AG08395 (cell line): ENCODE data around the gene UGT1A10.
"Not testable (repeated sequence)": the region's sequence is repeated elsewhere in the genome, so short reads cannot be mapped to it uniquely, and the experiment has no call there.

Experiments
- DNase-seq: peaks from one replicate; pipeline ENCODE4 v3.0.0; 2012; ENCODE audit warnings: mixed read lengths, low spot score

Gene UGT1A10

DNA sequence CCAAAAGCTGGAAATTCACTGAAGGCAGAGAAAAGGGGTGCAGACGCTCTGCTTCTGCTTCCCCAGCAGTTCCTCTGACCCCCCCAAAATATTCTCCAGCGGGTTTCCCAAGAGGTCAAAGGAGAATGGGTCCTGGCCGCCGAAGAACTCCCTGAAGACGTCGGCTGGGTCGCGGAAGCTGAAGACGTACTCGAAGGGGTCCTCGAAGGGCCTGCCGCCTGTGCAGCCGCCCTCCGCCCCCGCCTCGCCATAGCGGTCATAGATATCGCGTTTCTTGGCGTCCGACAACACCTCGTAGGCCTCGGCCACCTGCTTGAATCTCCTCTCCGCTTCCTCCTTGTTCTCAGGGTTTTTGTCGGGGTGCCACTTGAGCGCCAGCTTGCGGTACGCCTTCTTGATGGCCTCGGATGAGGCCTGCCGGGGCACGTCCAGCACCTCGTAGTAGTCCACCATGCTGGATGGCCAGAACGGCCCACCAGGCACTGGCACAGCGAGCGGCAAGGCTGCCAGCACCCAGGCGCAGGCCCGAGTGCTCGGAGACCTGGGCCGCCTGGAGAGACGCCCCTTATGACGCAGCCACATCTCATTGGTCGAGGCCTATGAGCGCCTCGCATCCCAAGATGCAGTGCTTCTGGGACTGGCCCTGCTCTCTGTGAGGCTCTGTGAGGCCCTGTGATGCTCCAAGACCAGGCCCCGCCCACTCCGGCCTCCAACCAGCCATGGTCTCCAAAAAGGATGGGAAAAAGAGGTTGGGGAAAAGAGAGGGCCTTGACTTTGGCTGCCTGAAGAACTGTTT, 107.4 kb downstream of the UGT1A10 start:
- DNase-seq = no peak

DNA sequence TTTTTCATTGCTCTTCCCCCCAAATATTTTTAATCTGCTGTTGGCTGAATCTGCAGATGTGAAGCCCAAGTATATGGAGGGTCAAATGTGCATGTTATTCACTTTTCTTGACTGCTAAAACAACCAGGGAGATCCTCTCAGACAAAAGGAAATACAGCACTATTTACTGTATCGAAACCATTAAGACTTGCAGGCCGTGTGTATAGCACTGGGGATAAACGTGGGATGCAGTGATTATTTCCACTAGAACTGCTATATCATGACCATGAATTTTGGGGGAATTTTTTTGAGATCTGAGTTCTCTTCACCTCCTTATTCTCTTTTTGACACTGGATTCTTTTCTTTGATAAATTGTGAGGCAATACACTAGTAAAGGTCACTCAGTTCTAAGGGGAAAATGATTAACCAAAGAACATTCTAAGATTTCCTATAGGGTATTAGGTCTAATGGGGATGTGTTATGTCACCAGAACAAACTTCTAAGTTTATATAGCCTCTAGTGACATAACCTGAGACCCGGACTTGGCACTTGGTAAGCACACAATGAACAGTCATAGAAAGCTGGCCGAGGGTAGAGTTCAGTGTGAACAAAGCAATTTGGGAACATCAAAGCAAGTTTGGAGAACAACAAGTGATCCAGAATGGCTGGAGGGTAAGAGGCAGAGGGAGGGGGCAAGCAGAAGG, 109.0 kb downstream of the UGT1A10 start:
- no peak for DNase-seq

DNA sequence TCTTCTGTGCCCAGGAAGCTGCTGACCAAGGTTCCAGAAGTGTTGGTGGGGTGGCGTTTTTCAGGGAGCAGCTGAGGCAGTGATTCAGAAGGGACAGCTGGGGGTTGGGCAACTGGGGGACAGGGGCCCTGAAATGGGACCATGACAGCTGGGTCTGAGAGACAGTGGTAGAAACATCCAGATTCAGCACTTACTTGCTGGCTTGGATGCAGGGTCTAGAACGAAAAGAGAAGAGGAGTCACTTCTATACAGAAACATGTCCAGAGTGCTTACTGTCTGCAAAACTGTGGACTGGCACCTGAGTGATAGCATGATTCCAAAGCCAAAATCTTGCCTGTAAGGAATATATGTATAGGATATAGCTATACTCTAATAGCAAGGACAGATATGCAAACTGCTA, 109.6 kb downstream of the UGT1A10 start:
- DNase-seq = not testable (repeated sequence)

DNA sequence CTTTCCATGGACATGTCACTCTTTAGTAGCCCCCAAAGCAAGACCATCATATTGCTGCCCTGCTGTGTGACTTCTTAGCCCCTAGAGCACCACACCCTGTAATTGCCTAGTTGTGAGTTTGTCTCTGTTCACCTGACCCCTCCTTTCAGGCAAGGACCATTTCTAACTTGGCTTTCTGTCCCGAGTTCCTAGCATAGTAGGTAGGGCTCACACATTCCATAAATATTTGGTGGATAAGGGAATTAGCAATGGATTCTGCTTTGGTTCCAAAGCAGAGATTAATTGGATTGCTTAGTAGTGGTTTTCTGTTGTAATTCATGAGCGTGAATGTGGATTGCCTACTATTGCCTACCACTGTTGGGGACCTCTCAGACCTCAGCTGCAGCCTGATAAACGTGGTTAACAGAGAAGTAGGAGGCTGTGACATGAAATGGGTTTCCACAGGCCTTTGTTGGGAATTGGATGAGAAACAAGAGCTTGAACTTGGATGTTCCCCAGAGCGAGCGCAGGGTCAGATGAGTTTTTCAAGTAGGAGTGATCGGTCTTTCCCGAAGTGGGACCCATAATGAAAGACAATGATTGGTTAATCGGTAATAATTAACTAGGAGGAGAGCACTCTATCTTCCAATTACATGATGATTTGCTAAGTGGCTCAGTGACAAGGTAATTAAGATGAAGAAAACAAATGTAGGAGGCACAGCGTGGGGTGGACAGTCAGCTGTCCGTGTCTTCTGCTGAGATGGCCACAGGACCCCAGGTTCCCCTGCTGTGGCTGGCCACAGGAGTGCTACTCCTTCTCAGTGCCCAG, 110.4 kb downstream of the UGT1A10 start:
- no peak for DNase-seq

DNA sequence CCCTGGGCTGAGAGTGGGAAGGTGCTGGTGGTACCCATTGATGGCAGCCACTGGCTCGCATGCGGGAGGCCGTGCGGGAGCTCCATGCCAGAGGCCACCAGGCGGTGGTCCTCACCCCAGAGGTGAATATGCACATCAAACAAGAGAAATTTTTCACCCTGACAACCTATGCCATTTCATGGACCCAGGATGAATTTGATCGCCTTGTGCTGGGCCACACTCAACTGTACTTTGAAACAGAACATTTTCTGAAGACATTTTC, 111.0 kb downstream of the UGT1A10 start:
- DNase-seq = no peak

DNA sequence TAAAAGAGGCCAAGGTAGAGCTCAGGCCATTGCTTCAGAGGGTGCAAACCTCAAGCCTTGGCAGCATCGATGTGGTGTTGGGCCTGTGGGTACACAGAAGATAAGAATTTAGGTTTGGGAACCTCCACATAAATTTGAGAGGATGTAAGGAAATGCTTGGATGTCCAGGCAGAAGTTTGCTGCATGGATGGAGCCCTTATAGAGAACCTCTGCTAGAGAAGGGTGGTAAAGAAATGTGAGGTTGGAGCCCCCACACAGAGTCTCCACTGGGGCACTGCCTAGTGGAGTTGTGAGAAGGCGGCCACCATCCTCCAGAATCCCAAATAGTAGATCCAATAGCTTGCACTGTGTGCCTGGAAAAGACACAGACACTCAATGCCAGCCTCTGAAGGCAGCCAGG, 114.4 kb downstream of the UGT1A10 start:
- not testable (repeated sequence) for DNase-seq

DNA sequence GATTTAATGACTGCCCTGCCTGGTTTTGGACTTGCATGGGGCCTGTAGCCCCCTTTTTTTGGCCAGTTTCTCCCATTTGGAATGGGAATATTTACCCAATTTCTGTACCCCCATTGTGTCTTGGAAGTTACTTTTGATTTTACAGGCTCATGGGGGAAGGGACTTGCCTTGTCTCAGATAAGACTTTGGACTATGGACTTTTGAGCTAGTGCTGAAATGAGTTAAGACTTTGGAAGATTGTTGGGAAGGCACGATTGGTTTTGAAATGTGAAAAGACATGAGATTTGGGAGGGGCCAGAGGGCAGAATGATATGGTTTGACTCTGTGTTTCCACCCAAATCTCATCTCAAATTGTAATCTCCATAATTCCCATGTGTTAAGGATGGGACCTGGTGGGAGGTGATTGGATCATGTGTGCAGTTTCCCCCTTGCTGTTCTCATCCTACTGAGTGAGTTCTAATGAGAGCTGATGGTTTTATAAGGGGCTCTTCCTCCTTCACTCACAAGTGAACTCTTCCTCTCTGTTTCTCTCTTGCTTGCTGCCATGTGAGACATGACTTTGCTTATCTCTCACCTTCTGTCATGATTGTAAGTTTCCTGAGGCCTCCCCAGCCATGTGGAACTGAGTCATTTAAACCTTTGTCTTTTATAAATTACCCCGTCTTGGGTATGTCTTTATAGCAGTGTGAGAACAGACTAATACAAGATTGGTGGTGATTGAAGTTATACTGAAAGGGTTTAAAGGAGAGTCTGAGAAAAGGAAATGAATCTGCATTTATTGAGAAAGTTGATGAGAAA, 115.2 kb downstream of the UGT1A10 start:
- DNase-seq = not testable (repeated sequence)

DNA sequence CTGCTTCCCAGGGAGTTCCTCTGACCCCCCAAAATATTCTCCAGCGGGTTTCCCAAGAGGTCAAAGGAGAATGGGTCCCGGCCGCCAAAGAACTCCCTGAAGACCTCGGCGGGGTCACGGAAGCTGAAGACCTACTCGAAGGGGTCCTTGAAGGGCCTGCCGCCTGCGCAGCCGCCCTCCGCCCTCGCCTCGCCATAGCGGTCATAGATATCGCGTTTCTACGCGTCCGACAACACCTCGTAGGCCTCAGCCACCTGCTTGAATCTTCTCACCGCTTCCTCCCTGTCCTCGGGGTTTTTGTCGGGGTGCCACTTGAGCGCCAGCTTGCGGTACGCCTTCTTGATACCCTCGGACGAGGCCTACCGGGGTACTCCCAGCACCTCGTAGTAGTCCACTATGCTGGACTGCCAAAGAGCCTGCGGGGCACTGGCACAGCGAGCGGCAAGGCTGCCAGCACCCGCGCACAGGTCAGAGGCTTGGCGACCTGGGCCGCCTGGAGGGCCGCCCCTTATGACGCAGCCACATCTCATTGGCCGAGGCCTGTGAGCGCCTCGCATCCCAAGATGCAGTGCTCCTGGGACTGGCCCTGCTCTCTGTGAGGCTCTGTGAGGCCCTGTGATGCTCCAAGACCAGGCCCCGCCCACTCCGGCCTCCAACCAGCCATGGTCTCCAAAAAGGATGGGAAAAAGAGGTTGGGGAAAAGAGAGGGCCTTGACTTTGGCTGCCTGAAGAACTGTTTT, 118.8 kb downstream of the UGT1A10 start:
- no peak for DNase-seq

DNA sequence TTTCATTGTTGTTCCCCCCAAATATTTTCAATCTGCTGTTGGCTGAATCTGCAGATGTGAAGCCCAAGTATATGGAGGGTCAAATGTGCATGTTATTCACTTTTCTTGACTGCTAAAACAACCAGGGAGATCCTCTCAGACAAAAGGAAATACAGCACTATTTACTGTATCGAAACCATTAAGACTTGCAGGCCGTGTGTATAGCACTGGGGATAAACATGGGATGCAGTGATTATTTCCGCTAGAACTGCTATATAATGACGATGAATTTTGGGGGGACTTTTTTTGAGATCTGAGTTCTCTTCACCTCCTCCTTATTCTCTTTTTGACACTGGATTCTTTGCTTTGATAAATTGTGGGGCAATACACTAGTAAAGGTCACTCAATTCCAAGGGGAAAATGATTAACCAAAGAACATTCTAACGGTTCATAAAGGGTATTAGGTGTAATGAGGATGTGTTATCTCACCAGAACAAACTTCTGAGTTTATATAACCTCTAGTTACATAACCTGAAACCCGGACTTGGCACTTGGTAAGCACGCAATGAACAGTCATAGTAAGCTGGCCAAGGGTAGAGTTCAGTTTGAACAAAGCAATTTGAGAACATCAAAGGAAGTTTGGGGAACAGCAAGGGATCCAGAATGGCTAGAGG, 120.3 kb downstream of the UGT1A10 start:
- no peak for DNase-seq

DNA sequence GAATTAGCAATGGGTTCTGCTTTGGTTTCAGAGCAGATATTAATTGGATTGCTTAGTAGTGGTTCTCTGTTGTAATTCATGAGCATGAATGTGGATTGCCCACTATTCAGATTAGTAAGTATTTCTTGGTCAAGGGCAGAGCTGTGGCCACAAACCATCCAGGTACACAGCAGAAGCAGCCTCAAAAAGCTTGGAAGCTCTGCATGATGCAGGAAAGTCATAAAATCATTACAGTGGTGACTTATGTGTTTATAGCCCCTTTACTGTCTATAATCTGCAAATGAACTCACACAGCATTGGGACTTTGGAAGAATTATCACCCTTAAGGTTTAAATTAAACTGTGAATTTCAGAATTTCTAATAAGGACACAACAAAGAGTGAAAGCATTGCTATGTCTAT, 121.9 kb downstream of the UGT1A10 start:
- DNase-seq = no peak

DNA sequence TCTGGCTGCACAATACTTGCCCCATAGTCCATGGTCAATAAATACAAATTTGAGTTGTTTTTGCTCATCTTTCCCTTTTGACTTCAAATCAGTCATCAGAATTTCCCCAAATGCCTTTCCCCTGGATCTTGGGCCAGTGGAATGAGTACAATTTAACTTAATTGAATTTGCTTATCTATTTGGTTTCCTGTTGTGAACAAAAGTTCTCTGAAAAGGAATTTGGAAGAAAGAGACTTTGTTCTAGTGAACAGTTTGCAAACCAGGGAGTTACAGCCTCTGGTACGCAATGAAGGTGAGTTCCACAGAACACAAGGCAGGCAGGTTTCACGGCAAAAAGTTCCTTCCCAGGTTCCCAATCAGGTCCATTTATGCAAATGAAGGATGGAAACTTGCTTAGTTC, 122.6 kb downstream of the UGT1A10 start:
- no peak for DNase-seq

DNA sequence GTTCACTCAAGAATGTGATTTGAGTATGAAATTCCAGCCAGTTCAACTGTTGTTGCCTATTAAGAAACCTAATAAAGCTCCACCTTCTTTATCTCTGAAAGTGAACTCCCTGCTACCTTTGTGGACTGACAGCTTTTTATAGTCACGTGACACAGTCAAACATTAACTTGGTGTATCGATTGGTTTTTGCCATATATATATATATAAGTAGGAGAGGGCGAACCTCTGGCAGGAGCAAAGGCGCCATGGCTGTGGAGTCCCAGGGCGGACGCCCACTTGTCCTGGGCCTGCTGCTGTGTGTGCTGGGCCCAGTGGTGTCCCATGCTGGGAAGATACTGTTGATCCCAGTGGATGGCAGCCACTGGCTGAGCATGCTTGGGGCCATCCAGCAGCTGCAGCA, 123.8 kb downstream of the UGT1A10 start, which contains the start of gene UGT1A1:
Gene UGT1A1 (plus strand): TSS at position 228 of the 400 bp plus-strand sequence. CDS start 18 bp downstream, at position 246.
- no peak for DNase-seq

DNA sequence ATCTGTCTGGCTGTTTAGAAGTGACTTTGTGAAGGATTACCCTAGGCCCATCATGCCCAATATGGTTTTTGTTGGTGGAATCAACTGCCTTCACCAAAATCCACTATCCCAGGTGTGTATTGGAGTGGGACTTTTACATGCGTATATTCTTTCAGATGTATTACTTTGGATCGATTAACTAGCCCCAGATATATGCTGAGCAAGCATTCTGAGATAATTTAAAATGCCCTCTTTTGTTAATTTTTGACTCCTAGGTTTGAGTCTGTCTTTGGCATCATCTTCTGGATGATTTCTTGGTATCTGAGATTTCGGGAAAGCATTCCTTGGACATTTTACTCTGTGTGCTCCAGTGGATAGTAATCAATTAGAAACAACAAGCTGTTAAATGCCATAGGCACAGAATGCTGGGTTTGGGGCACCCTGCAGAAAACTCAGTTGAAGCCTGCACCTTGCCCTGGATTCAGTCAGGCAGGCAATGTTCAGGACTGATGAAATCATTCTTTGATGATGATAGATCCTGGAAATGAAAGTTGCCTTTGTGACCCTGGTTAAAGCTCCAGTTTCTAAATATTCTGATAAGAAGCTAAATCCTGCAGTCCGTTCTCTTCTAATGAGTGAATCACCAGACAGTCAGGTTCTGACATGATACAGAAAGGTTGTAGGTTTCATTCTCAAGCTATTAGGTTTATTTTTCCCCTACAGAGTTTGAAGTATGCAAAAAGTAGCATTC, 125.0 kb downstream of the UGT1A10 start:
- no peak for DNase-seq

DNA sequence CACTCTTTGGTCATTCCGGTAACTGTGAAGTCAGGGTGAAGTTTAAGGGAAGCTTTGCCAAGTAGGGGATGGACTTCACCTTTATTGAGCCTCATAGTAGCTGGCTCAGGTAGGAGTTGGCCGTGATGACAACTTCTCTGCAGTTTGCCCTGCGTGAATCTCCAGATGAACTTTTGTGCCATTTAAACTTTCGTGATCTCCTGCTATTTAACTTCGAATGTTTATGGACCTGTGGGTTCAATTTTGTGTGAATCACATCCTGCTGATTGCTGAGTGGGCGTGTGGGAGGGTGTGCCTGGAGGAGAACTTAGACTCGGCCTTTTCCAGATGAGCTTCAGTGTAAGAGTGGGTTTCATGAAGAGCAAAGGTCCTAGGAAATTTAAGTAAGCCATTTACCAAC, 128.0 kb downstream of the UGT1A10 start:
- peak; percentile 18 for DNase-seq

DNA sequence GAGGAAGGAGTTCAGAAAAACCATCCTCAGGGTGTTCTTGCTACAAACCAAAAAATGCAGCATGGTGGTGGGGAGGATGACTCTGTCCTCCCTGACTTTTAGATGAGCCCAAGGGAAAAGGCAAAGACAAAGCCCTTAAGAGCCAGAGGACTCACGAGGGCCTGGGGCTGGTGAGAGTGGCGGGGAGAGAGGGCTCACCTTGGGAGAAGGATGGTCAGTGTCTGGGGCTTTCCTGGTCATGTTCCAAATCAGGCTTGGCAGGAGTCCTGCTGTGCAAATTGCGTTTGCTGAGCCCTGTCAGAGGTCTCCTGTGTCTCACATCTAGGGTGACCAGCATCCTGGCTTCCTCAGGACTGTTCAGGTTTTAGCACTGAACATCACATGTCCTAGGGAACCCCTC, 128.5 kb downstream of the UGT1A10 start:
- no peak for DNase-seq

DNA sequence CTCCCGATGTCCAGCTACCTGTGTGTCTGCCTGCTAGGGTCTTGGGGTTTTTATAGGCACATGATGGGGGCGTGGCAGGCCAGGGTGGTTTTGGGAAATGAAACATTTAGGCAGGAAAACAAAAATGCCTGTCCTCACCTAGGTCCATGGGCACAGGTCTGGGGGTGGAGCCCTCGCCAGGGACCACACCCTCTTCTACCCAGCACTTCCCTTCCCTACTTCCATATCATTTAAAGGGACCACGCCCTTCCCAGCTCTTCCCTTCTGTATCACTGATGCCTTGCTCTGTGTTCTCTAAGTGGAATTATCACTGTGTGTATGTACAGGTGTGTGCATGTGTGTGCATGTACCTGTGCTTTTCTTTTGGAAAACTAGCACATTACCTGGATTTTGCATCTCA, 130.2 kb downstream of the UGT1A10 start:
- DNase-seq = no peak

DNA sequence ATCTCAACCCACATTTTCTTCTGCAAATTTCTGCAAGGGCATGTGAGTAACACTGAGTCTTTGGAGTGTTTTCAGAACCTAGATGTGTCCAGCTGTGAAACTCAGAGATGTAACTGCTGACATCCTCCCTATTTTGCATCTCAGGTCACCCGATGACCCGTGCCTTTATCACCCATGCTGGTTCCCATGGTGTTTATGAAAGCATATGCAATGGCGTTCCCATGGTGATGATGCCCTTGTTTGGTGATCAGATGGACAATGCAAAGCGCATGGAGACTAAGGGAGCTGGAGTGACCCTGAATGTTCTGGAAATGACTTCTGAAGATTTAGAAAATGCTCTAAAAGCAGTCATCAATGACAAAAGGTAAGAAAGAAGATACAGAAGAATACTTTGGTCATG, 131.8 kb downstream of the UGT1A10 start:
- no peak for DNase-seq

DNA sequence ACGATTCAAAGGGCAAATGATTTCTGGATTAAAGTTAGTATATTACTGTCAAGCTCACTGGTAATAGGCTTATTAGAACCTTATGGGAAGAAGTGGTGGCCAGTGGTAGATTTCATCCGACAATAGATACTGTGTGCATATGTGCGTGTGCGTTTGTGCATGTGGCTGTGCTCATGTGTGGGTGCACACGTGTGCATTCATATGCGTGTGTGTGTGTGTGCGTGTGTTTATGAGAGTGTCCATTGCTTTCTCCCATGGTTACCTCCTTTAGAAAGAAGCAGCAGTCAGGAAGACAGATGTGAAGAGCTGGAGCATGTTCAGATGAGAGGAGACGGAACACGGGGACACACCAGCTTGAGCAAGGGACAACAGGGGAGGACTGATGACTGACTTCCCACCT, 133.0 kb downstream of the UGT1A10 start:
- no peak for DNase-seq

DNA sequence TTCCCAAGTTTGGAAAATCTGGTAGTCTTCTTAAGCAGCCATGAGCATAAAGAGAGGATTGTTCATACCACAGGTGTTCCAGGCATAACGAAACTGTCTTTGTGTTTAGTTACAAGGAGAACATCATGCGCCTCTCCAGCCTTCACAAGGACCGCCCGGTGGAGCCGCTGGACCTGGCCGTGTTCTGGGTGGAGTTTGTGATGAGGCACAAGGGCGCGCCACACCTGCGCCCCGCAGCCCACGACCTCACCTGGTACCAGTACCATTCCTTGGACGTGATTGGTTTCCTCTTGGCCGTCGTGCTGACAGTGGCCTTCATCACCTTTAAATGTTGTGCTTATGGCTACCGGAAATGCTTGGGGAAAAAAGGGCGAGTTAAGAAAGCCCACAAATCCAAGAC, 135.9 kb downstream of the UGT1A10 start:
- no peak for DNase-seq

DNA sequence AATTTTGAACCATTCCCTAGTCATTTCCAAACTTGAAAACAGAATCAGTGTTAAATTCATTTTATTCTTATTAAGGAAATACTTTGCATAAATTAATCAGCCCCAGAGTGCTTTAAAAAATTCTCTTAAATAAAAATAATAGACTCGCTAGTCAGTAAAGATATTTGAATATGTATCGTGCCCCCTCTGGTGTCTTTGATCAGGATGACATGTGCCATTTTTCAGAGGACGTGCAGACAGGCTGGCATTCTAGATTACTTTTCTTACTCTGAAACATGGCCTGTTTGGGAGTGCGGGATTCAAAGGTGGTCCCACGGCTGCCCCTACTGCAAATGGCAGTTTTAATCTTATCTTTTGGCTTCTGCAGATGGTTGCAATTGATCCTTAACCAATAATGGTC, 136.3 kb downstream of the UGT1A10 start:
- no peak for DNase-seq
